ENCODE measurements around the gene PLCB4. TPM values are rescaled to one million over a fixed set of nuclear protein-coding genes. Genes with fewer than 3 reads are reported as not detected.

Gene PLCB4
- total and polyA plus RNA-seq, 7 donors, result 0.90 to 6.7 (median 2.1) TPM

DNA sequence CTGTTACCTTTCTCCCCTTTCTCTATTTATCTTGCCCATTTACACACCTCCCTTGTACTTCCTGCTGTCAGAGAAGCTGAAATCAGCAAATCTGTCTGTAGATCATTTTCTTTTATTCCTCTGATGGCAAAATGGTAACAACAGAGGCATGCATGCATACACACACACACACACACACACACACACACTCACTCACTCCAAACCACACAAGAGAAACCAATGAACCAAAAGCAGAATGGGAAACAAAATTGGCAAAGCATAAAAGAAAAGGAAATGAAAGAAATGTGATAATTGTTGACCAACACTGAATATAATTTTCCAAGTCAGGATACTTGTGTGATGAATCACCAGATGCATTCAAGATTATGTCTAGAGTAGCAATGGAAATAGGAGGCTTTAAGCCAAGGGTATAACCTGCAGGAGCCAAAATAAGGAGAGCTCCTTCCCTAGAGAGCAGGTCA, 172.4 kb downstream of the PLCB4 start:
- intact Hi-C loops (cut with DNase I), result no loop called here
- DNase-seq (no peak), ATAC-seq (no peak)
- Histone ChIP-seq H3K4me1 (peaks cover 6% of the 10 kb centered on the region), H3K4me3 (no peak overlapping the region), H3K27ac (no peak overlapping the region), H3K27me3 (ENCODE audit: insufficient read depth in 3 of 3, low read length in 2 of 3) (no peaks in the 10 kb centered on the region), H3K9me3 (no peaks in the 10 kb centered on the region), H3K36me3 (ENCODE audit: insufficient read depth in 1 of 2, low read depth in 1 of 2) (no peaks in the 10 kb centered on the region)
- TF ChIP-seq CTCF (IDR thresholded peaks at IDR 0.05), result no peak

DNA sequence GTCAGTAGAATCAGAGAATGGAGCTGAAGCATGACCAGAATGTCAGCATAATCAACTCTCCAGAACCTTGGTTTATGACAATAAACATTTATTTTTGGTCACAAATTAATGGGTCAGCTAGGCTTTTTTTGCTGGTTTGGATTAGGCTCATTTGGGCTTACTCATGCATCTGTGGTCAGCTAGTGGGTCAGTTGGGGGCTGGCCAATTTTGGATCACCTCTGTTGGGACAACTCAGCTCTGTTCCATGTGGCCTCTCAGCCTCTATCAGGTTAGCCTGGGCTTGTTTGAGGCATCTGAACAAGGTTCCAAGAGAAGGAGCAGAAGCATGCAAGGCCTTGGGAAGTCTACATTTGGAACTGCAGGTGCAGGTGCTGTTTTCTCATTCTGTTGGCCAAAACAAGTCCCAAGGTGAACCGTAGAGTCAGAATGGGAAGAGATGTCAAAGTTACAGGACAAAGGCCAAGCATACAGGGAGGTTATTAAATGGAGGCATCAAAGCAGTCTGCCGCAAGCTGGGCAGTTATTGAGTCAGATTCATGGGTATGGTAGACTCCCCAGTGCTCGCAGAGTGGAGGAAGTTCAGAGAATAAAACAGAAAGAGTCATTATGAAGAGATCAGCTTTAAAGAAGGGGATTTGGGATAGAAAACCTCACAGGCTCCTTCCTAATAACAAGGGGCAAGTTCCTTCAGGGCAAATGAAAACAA, 173.0 kb downstream of the PLCB4 start:
- Histone ChIP-seq H3K27me3 (ENCODE audit: insufficient read depth in 3 of 3, low read length in 2 of 3) (no peaks in the 10 kb centered on the region), H3K9me3 (no peaks in the 10 kb centered on the region), H3K27ac (no peak overlapping the region), H3K4me1 (peaks cover 6% of the 10 kb centered on the region), H3K36me3 (ENCODE audit: insufficient read depth in 1 of 2, low read depth in 1 of 2) (no peaks in the 10 kb centered on the region), H3K4me3 (no peak overlapping the region)
- ATAC-seq (no peak), DNase-seq (no peak)
- TF ChIP-seq CTCF (IDR thresholded peaks at IDR 0.05), result no peak
- 95 to 98% (median 97%) methylated on average over 3 of the region's 3 CpGs for WGBS, 3 donors
- intact Hi-C loops (cut with DNase I), result no loop called here

DNA sequence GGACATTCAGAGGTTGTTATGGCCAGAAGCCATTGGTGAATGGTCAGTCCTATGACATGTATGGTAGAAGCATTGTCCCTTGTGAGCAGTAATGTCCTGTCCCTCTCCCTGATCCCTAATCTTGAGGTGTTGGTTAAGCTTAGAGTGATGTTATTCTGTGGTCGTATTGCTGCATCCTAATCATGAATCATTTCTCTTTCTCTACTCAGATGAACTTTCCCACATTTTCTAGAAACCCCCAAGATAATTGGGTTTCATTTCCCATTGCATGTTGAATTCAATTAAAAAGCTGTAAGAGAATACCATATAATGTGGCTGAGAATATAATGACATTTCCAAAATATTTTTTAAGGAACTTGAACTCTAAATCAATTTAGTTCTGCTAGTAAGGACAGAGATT, 175.1 kb downstream of the PLCB4 start:
- Histone ChIP-seq H3K27me3 (ENCODE audit: insufficient read depth in 3 of 3, low read length in 2 of 3) (no peaks in the 10 kb centered on the region), H3K9me3 (no peaks in the 10 kb centered on the region), H3K4me1 (peaks cover 6% of the 10 kb centered on the region), H3K4me3 (no peak overlapping the region), H3K27ac (no peak overlapping the region), H3K36me3 (ENCODE audit: insufficient read depth in 1 of 2, low read depth in 1 of 2) (no peaks in the 10 kb centered on the region)
- intact Hi-C loops (cut with DNase I), result no loop called here
- ATAC-seq (no peak), DNase-seq (no peak)
- no peak for TF ChIP-seq CTCF (IDR thresholded peaks at IDR 0.05)
- 67 to 74% (median 73%) methylated on average over 1 of the region's 1 CpG for WGBS, 3 donors

- DNase-seq (no peak), ATAC-seq (no peak)
- WGBS, 3 donors, result 70 to 91% (median 71%) methylated on average over 2 of the region's 2 CpGs
These were observed 175.9 kb downstream of the PLCB4 start for GRCh38 chr20:9244811-9245210.

More at GRCh38 chr20:9244811-9245210, 175.9 kb downstream of the PLCB4 start:
- intact Hi-C loops (cut with DNase I), result no loop called here
- Histone ChIP-seq H3K36me3 (ENCODE audit: insufficient read depth in 1 of 2, low read depth in 1 of 2) (no peaks in the 10 kb centered on the region), H3K4me1 (peaks cover 6% of the 10 kb centered on the region), H3K27ac (no peak overlapping the region), H3K27me3 (ENCODE audit: insufficient read depth in 3 of 3, low read length in 2 of 3) (no peaks in the 10 kb centered on the region), H3K9me3 (no peaks in the 10 kb centered on the region), H3K4me3 (no peak overlapping the region)
- TF ChIP-seq CTCF (IDR thresholded peaks at IDR 0.05), result no peak

Data from psoas muscle (tissue), 8 donors.